HG03025 (cell line): ENCODE measurements around the gene ABLIM2.

Experiments
- ATAC-seq: cut with Tn5 transposase; IDR thresholded peaks from one replicate; pipeline ENCODE4 v1.9.1; 2021; ENCODE audit warnings: mild to moderate bottlenecking, moderate library complexity; ENCODE audit not compliant: unreplicated experiment, low FRiP score

The ABLIM2 gene

GRCh38 chr4:8125526-8126056 is 33.0 kb downstream of the ABLIM2 start:
- no peak for ATAC-seq

DNA sequence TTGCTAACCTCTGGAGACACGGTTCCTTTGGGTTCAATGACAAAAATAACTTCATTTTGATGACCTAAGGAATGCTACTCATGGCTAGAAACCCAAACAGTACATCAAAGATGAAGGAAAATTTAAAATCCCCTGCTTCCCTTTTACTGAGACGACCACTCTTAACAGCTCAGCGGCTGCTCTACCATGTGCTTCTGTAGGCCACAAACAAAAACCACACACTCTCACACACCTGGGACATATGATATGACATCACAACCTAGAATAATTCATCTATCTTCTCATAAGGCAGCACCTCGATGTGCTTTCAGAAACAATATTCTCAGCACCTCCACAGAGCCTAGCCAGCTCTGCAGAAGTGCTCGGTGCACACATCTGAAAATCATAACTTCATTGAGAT is 34.7 kb downstream of the ABLIM2 start:
- no peak for ATAC-seq

- ATAC-seq, result no peak
Observed at GRCh38 chr4:8123389-8123788, 35.2 kb downstream of the ABLIM2 start.

DNA sequence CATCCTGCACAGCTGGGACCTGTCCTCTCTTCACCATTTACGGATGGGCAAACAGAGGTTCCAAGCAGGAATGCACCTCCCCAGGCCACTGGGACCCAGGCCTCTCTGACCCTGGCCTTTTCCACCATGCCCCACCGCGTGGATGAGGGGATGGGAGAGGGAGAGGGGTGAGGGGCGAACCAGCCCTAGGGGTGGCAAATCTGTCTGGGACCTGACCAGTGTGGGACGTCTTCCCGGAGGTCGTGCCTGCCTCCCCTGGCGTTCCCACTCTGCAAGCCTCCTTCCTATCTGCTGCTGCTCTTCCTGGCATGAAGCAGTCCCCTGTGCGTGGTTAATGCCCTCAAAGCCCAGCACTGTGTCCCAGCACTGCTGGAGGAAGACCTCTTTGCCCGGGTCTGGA is 35.9 kb downstream of the ABLIM2 start:
- ATAC-seq, result no peak

GRCh38 chr4:8121292-8122015 is 37.2 kb downstream of the ABLIM2 start:
- no peak for ATAC-seq

DNA sequence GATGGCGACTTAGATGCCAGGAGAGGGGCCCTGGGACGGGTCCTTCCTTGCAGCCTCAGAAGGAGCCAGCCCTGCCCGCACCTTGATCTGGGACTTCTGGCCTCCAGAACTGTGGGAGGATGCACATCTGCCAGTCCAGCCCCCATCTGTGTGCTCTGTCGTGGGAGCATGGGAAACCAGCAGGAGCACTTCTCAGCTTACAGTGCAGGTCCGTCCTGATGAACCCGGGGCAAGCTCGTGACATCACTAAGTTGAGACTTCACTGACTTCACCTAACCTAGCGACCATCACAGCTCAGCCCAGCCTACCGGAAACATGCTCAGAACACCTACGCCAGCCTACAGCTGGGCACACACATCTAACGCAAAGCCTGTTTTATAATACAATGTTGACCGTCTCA is 38.1 kb downstream of the ABLIM2 start:
- ATAC-seq, result no peak

GRCh38 chr4:8119877-8120276 is 38.7 kb downstream of the ABLIM2 start:
- no peak for ATAC-seq

DNA sequence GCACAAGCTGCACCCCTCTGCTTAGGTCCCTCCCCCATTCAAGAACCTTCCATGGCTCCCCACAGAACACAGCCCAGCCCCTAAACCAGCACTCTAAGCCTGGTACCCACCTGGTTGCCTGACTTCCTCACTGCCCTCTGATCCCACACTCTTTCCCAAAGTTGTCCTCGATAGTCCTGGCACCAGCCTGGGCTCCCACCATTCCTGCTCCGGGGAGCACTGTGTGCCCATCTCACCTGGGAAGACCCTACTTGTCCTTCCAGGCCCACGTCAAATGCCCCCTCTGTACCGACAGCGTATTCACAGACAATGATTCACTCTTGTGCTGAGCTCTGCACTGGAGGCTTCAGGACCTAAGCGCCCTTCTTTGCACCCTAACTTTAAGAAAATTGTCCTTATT is 40.1 kb downstream of the ABLIM2 start:
- no peak for ATAC-seq

DNA sequence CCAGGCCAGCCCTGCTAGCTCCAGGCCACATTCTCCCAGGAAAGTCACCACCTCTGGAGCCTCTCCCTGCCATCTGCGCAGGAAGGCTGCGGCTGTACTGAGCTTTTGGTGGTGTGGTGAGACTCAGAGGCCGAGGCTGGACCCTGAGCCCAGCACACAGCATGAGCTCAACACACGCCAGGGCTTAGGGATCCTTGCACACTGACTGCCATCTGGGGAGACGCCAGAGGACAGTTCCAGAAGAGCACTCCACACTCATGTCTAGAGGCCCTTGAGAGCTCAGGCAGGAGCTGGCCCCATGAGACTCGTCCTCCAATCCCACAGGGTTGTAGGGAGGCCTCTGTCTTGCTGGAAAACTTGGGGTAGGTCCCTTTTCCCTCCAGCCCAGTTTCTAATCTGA is 40.6 kb downstream of the ABLIM2 start:
- no peak for ATAC-seq

GRCh38 chr4:8117278-8117682 is 41.3 kb downstream of the ABLIM2 start:
- ATAC-seq, result no peak

- no peak for ATAC-seq
Observed at GRCh38 chr4:8115916-8116315, 42.7 kb downstream of the ABLIM2 start.

DNA sequence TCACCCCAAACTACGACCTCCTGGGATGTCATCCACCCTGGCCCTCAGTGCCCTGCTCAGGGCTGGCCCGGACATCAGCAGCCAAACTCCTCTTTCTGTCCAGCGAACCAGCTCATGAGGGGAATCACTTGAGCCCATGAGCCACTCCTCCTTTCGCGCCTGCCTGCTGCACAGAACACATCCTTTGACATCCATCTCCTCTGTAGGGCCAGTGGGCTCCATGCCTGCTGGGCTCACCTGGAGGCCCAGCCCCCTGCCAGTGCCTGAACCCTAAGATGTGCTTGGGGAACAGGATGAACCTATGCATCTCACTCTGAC is 43.5 kb downstream of the ABLIM2 start:
- no peak for ATAC-seq

DNA sequence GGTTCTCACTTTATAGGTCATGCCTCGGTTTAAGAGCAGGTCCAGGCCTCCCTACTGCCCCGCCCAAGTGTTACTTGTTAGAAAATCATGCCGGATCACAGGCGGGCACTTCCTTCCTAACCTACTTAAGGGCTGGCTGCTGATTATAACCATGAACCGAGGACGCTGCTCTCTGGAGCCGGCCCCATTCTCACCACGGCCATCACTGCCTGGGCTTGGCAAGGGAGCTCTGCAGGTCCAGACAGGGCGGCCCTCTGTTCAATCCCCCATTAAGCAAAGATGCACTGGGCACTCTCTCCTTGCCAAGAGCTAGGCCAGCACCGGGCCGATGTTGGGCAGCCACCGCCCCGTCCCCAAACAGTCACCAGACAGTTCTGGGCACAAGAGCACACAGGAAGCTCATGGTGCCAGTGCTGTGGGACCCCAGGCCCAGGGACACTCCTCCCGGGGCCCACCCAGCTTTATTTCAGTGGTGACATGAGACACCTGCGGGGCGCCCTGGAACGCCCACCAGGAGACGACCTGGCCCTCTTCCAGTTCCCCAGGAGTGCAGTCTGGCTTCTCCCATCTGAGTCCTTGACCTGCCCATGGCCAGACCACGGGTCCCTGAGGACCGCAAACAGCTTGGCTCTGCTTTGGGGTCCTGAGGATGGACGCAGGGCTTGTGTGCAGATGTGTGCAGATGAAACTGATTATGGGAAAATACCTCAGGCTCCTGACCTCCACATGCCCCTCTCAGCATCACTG is 44.0 kb downstream of the ABLIM2 start:
- ATAC-seq, result no peak

DNA sequence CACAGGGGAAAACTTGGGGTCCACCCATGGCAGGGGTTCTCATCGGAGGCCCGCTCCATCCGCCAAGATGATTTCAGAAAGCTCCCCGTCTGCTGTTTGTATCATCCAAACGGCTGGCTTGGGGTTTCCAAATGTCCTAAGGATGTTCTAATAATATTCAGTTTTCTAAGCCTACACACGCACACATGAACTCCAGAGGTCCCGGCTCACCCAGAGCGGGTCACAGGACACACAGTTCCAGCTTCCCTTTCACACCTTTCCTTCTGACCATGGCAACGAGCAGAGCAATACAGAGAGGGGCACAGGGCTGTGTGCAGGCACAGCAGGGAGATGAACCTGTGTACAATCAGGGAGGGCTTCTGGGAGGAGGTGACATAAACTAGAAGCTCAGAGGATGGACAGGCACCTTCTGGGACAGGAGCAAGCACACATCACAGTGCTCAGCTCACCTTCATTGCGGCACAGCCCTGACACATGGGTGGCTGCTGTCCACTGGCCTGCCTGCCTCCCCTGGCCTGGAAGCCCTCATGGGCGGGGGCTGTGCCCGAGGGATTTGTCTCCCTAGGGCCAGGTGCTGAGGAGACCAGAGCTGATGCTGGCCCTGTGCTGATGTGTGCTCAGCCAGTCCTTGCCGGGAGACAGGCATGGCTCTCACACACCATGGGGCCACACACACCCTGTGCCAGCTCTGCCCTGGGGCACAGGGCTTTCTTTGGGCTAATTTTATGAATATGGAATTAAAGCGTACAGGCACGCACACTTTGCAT is 44.8 kb downstream of the ABLIM2 start:
- no peak for ATAC-seq

DNA sequence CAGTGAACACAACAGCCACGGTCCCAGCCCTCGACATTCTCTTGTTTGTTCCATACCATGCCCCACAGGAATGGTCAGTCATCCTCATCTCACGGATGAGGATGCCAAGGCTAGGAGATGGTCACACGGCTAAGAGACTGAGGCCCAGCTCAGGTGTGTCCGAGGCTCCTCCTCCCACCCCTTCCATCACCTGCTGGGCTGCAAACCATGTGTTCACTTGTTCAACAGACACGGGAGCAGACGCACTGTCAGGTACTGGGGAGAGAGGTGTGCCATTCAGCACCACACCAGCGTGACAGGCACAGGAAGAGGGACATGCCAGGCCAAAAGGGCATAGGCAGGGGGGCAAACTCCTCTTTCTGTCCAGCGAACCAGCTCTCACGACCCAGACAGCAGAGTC is 45.9 kb downstream of the ABLIM2 start:
- no peak for ATAC-seq

GRCh38 chr4:8112036-8112576 is 46.5 kb downstream of the ABLIM2 start:
- ATAC-seq, result no peak

- no peak for ATAC-seq
Observed at GRCh38 chr4:8110071-8110986, 48.3 kb downstream of the ABLIM2 start.

GRCh38 chr4:8109406-8110065 is 49.1 kb downstream of the ABLIM2 start:
- ATAC-seq, result no peak

DNA sequence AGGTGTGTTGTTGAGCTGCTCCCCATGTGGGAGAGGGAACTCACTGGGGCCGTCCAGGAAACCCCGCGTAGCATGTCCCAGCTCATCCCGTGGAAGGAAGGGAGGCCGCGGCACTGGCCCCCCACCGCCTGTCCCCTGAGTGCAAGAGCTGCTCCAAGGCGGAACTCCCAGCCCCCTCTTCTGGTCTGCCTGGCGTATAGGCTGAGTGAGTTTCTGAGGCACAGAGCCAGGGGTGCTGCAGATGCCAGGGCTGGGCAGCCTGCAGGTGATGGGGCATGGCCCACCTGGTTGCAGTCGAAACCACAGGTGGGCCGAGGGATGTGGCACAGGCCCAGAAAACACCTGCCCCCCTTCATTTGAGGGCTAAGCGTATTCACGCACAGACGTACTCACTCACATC is 49.6 kb downstream of the ABLIM2 start:
- ATAC-seq, result no peak

- no peak for ATAC-seq
Observed at GRCh38 chr4:8108261-8108660, 50.4 kb downstream of the ABLIM2 start.
